ENCODE data around the gene IGFBP6. TPM values are rescaled to one million over a fixed set of nuclear protein-coding genes. Genes with fewer than 3 reads are reported as not detected.

The IGFBP6 gene
- total RNA-seq, 1 donor from 2014 or later = 10.0 TPM

- peak overlapping the region; percentile 36 for H3K27ac Mint-ChIP-seq (ENCODE audit: unreplicated experiment)
These were observed 30.1 kb upstream of the IGFBP6 start for GRCh38 chr12:53067074-53067992.

GRCh38 chr12:53067993-53068770 lies 29.3 kb upstream of the IGFBP6 start:
- Mint-ChIP-seq H3K36me3 (ENCODE audit: low read depth) (peaks cover 27% of the 10 kb centered on the region), H3K27ac (ENCODE audit: unreplicated experiment) (no peak overlapping the region), H3K9me3 (ENCODE audit: low read depth) (no peaks in the 10 kb centered on the region), H3K4me1 (ENCODE audit: low read depth) (peaks cover 79% of the 10 kb centered on the region), H3K4me3 (ENCODE audit: unreplicated experiment) (no peak overlapping the region), H3K27me3 (ENCODE audit: low read depth) (no peaks in the 10 kb centered on the region)
- DNase-seq (ENCODE audit: low spot score) = peak; percentile 82
- no peak for TF ChIP-seq CTCF (IDR thresholded peaks at IDR 0.05)

More at GRCh38 chr12:53067074-53067992, 30.1 kb upstream of the IGFBP6 start:
- no peak for TF ChIP-seq CTCF (IDR thresholded peaks at IDR 0.05)
- Mint-ChIP-seq H3K27me3 (ENCODE audit: low read depth) (no peaks in the 10 kb centered on the region), H3K4me1 (ENCODE audit: low read depth) (peaks cover 81% of the 10 kb centered on the region), H3K4me3 (ENCODE audit: unreplicated experiment) (no peak overlapping the region), H3K9me3 (ENCODE audit: low read depth) (no peaks in the 10 kb centered on the region), H3K36me3 (ENCODE audit: low read depth) (peaks cover 22% of the 10 kb centered on the region)
- DNase-seq (ENCODE audit: low spot score) = no peak

- H3K27ac Mint-ChIP-seq (ENCODE audit: unreplicated experiment) = peak overlapping the region; percentile 22
These were observed 28.5 kb upstream of the IGFBP6 start for GRCh38 chr12:53068811-53069585.

GRCh38 chr12:53069621-53070410 lies 27.7 kb upstream of the IGFBP6 start:
- H3K36me3 Mint-ChIP-seq (ENCODE audit: low read depth) = peaks cover 34% of the 10 kb centered on the region
- peaks cover 71% of the 10 kb centered on the region for H3K4me1 Mint-ChIP-seq (ENCODE audit: low read depth)
- no peak for TF ChIP-seq CTCF (IDR thresholded peaks at IDR 0.05)
- no peaks in the 10 kb centered on the region for H3K9me3 Mint-ChIP-seq (ENCODE audit: low read depth)
- no peak overlapping the region for H3K4me3 Mint-ChIP-seq (ENCODE audit: unreplicated experiment)
- H3K27ac Mint-ChIP-seq (ENCODE audit: unreplicated experiment) = peak overlapping the region; percentile 22
- no peaks in the 10 kb centered on the region for H3K27me3 Mint-ChIP-seq (ENCODE audit: low read depth)
- DNase-seq (ENCODE audit: low spot score) = peak; percentile 47

More at GRCh38 chr12:53068811-53069585, 28.5 kb upstream of the IGFBP6 start:
- Mint-ChIP-seq H3K27me3 (ENCODE audit: low read depth) (no peaks in the 10 kb centered on the region), H3K36me3 (ENCODE audit: low read depth) (peaks cover 26% of the 10 kb centered on the region), H3K4me3 (ENCODE audit: unreplicated experiment) (no peak overlapping the region), H3K9me3 (ENCODE audit: low read depth) (no peaks in the 10 kb centered on the region), H3K4me1 (ENCODE audit: low read depth) (peaks cover 74% of the 10 kb centered on the region)
- TF ChIP-seq CTCF (IDR thresholded peaks at IDR 0.05) = no peak
- DNase-seq (ENCODE audit: low spot score) = peak; percentile 84

All from chondrocyte (in vitro differentiated cells).